OCI-M1 (cell line): ENCODE measurements around the gene CMTM1.

ENCODE experiments used
- DNase-seq: peaks from one replicate; lab custom pipeline; 2025; lab: John Stamatoyannopoulos, UW

The CMTM1 gene

GRCh38 chr16:66539623-66540469, 26.4 kb upstream of the CMTM1 start:
- no peak for DNase-seq

- no peak for DNase-seq
Measured at GRCh38 chr16:66541388-66542355, 24.6 kb upstream of the CMTM1 start.

- DNase-seq, result no peak
Measured at GRCh38 chr16:66542396-66542795, 23.8 kb upstream of the CMTM1 start.

DNA sequence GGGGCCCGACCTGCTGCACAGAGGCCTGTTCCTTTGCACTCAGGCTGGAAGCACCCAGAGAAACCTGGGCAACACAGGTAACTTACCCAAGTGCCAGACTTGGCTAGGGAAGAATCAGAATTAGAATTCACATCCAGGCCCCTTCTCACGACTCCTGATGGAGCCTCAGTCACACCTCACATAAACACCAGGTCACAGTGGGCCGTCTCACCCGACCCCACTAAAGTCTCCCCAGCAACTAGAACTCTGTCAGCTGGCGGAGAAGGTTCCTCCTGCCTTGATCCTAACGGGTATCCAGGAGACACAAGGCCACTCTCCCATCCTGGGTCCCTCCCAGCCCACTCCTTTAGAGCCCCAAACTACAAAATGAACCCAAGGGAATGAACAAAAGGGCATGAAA, 22.7 kb upstream of the CMTM1 start:
- no peak for DNase-seq

GRCh38 chr16:66544016-66544757, 22.1 kb upstream of the CMTM1 start:
- no peak for DNase-seq

DNA sequence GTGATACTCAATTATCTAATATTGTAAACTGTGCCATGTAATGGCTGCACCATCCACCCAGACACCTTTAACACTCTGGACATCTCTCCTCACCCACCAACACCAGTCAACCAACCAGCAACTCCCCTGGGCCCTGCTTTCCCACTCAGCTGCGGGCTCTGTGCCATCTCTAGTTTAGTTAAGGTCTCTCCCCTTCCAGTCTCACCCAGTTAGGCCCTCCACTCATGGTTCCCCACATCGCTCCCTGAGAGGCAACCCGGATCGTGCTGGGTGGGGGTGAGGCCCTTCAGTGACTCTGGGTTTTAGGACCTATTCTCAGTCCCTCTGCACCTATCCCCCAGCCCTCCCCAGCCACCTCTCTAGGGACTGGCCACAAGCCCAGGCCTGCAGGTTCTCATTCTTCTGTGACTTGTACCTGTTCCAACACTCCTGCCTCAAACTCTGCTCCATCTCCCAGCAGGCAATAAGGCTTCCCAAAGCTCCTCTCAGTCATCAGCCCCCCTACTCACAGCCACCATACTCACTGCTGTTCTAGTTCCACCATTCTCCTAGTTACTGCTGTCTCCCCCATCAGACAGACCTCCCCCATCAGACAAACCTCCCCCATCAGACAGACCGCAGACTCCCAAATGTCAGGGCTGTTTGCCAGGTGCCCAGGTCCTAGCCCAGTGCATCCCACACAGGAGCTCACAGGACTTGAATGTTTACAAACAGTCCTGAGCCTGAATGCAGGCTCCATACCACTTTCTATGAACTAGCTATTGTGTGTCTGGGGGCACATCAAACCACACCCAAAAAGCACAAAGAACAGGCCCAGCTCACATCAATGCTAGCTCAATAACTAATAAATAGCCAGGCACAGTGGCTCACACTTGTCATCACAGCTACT, 18.9 kb upstream of the CMTM1 start:
- no peak for DNase-seq

- no peak for DNase-seq
Measured at GRCh38 chr16:66548068-66548467, 18.2 kb upstream of the CMTM1 start.

DNA sequence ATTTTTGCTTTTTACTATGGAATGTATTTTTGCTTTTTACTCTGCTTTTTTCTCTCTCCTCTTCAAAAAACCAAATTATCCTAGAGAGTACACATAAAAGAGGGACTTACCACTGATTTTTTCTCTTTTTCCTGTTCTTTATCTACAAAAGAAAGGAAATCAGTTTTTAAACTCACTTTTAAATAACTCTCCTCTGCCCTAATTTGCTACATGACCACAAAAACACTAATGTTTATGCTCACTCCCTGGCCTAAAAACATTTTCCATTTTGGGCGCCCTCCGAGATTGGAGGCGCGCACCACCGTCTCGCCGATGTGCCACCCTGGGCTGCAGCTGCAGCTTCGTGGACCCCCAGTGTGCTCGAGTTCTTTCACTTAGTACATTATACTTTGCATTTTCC, 17.4 kb upstream of the CMTM1 start:
- no peak for DNase-seq

GRCh38 chr16:66549284-66550131, 16.7 kb upstream of the CMTM1 start, which contains the start of gene TK2:
TK2 (minus strand) TSS chr16:66550122; CDS start chr16:66550061, 61 bp downstream.
- peak; percentile 76 for DNase-seq

DNA sequence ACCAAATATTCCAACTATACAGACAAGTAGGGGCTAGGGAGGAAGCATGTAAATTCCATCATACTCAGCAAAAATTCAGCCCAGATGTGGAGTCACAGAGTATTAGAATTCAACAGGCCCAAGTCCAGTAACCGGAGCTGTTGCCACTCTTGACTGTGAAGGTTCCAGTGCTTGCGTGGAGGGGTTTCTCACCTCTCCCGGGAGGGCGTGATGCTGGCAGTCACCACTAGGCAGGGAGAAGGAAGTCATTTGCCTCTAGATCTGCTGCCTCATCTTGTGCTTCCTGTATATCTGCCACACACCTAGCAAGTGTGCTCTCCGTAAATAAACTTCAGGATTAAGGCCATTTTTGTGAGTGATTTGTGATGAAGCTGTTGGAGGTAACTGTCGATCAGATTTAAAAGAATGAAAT, 14.9 kb upstream of the CMTM1 start:
- peak; percentile 78 for DNase-seq

- DNase-seq, result peak; percentile 69
Measured at GRCh38 chr16:66551788-66552285, 14.4 kb upstream of the CMTM1 start.

- DNase-seq, result peak; percentile 97
Measured at GRCh38 chr16:66552286-66553177, 13.7 kb upstream of the CMTM1 start, which contains the start of gene CKLF. CKLF (plus strand) TSS chr16:66552576; CDS start chr16:66552716, 140 bp downstream.

DNA sequence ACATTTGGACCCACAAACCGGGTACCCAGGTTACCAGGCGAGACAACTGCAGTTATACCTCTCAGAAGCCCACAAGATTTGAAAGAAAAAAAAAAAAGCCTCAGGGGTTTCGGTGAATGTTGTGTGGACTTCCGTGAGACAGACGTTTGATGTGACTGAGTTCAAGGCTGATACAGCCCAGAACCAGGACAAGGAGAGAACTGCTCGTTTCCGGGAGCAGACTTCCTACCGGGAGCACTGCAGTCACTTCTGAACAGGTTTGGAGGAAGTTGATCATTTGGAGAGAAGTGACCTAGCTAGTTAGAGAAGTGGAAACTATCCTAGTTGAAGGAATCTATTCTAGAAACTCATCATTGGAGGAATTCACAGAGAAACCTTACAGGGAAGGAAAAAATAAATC, 13.0 kb upstream of the CMTM1 start:
- DNase-seq, result peak; percentile 44

GRCh38 chr16:66554021-66554420, 12.2 kb upstream of the CMTM1 start:
- no peak for DNase-seq

DNA sequence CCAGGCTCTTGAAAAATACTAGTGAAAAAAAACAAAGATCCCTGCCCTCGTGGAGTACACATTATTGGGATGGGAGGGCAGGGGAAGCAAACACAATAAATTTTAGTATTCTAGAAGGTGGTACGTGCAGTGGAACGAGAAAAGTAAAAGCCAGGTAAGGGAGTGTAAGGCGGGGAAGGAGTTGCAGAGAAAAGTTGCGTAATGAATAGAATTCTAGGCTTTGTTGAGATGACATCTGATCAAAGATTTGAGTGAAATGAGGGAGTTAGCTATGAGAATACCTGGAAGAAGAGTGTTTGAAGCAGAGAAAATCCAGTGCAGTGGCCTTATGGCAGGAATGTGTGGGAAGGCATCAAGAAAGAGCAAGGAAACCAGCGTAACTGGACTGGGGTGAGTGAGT, 11.7 kb upstream of the CMTM1 start:
- no peak for DNase-seq

DNA sequence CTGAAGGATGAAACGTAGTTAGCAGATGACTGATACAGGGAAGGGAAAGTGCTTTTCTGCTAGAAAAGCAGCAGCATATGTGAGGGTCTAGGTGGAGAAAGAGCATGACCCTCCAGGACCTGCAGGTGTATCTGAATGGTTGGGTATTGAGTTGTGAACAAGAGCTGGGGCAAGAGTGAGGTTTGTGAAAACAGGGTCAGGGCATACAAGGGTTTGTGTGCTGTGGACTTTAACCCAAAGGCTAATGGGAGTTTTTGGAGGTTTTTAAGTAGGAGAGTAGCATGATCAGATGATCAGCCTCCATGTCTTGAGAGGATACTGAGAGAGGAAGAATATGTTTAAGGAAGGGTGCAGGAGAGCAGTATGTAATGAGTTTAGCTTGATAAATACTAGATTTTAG, 6.1 kb upstream of the CMTM1 start:
- DNase-seq, result no peak

- DNase-seq, result peak; percentile 21
Measured at GRCh38 chr16:66561381-66562080, 4.7 kb upstream of the CMTM1 start.

DNA sequence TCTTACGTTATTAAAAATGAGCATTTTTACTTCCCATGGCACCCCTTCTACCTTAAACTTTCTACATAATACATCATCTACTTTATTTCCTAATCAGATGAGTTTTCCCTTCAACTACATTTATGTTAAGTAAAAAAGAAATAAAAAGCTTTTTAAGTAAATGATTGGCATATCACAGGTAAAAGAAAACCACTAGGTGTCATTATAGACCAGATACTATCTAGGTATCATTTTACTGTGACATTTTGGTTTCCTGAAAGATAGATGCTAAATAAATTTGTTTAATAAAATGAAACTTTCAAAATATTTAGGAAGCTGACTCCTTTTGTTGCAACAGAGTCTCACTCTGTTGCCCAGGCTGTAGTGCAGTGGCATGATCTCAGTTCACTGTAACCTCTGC, 3.8 kb upstream of the CMTM1 start:
- DNase-seq, result peak; percentile 15
